CD4-positive, alpha-beta T cell treated with Interleukin-21 for 1 hour (primary cell): Measurements from ENCODE around the gene PUDP.
"Not testable (repeated sequence)": the region's sequence is repeated elsewhere in the genome, so short reads cannot be mapped to it uniquely, and the experiment has no call there.

ENCODE experiments used
- DNase-seq: peaks from one replicate; pipeline ENCODE4 v3.0.0-alpha.2; 2020

PUDP gene

GRCh38 chrX:7071390-7071789 lies 76.6 kb downstream of the PUDP start:
- no peak for DNase-seq

GRCh38 chrX:7069556-7069955 lies 78.4 kb downstream of the PUDP start:
- DNase-seq, result no peak

DNA sequence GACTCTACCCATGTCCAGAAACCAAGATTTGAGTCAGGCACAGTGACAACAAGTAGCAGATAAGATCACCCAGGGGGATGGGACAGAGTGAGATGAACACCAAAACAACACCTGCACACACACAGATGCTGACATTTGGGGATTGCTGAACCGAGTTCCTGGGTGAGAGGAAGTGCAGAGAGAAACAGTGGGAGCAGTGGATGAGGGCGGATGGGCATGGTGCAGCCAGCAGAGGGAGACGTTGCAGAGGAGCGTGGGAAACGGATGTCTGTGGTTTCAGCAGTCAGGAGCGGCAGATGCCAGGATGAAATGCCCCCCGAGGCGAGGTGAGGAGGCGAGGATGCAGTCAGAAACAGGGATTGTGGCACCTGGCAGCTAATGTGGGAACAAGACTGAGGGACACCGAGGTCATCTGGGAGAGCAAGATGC lies 79.0 kb downstream of the PUDP start:
- peak; percentile 5 for DNase-seq

DNA sequence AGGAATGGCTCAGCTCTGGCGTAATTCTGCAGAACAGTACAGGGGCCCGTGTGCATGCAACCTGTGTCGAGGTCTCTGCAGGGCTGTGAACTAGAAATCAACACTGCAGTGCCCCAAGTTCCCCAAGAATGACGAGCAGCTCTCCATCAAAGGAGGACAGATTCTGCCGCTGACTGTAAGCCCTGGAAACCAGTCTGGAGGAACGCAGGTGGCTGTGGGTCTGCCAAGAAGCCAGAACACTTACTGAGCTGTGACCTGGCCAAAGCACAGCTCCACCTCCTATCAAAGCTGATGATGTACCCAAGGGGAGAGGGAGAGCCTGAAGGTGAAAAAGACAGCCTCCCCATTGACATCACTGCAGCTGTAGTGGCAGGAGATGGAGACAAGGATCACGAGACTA lies 80.7 kb downstream of the PUDP start:
- no peak for DNase-seq

GRCh38 chrX:7065473-7065872 lies 82.5 kb downstream of the PUDP start:
- no peak for DNase-seq

- DNase-seq, result no peak
These were observed 85.0 kb downstream of the PUDP start for GRCh38 chrX:7062903-7063302.

GRCh38 chrX:7062276-7062675 lies 85.7 kb downstream of the PUDP start:
- no peak for DNase-seq

DNA sequence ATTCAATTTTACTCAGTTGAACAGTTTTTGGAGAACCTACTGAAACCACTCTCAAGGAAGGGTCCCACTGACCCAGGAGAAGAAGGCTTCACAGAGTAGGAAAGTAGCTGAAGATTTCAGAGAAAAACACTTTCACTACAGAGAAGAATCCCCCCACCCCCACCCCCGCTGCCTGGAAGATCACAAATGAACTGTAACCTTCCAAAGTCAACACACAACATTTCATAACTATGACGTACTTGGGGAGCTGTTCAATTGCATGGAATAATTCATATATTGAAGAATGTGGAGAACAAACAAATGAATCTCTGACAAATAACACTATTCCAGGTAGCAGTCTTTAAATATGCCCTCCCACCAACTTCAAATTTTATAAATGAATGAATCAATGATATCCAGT lies 86.5 kb downstream of the PUDP start:
- no peak for DNase-seq

DNA sequence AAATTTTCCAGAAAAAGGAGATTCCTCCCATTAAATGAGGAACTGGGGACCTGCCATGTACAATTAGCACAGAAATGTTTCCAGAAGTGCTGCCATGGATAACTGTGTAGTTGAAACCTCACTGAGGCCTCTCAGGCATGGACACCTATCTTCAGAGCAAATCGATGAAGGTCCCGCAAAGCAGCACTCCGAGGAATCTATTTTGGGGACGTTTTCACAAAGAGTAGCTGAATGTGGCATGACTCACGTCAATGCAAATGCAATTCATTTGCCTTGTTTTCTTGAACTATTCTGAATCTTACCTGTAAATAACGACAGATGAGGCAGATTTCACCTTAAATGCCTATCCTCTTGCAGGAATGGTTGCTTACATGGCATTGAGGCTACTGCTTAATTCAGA lies 87.5 kb downstream of the PUDP start:
- no peak for DNase-seq

- no peak for DNase-seq
These were observed 88.1 kb downstream of the PUDP start for GRCh38 chrX:7059859-7060258.

- no peak for DNase-seq
These were observed 88.6 kb downstream of the PUDP start for GRCh38 chrX:7059214-7059838.

DNA sequence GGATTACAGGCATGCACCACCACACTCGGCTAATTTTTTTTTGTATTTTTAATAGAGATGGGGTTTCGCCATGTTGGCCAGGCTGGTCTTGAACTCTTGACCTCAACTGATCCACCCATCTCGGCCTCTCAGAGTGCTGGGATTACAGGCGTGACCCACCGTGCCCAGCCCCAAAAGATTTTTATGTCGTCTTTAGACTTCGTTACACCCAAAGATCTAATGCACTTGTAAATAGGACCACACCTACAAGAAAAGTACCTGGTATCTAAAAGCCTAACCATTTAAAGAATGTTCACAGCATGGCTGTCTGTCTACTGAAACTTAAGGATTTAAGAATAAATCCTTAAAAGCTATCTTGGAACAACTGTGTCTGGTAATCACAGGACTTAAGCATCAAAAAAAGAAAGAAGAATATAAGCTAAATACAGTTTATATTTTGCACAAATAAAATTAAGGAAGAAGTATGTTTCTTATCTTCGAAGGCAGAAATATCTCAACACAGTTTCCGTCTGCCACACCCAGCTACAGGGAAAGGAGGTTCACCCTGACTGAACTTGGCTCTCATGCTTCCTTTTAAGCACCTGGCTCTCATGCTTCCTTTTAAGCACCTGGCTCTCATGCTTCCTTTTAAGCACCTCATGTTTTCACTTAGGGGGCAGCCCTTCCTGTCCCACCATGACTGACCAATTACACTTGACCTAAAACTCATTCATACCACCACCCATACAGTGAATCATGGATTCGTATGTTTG lies 92.4 kb downstream of the PUDP start:
- DNase-seq, result no peak

- no peak for DNase-seq
These were observed 93.4 kb downstream of the PUDP start for GRCh38 chrX:7054219-7055216.

- no peak for DNase-seq
These were observed 95.4 kb downstream of the PUDP start for GRCh38 chrX:7052541-7052940.

GRCh38 chrX:7050271-7050670 lies 97.7 kb downstream of the PUDP start:
- no peak for DNase-seq

DNA sequence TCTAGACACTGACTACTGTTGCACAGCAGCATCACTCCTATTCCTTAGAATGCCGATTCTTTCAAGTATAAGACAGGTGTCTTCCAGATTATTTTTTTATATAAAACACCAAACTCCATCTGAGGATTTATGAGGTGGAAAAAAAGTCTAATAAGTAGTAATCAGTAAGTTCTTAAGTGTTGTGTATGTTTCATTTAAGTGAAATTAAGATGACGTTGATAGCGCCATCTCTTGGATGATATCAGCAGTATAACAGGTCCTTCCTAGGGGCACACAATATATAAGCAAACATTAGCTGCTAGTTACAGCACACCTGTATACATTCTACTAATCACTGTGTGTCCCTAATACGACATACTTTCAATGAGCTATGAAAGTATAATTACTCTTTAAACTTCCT lies 100.0 kb downstream of the PUDP start:
- DNase-seq, result no peak

DNA sequence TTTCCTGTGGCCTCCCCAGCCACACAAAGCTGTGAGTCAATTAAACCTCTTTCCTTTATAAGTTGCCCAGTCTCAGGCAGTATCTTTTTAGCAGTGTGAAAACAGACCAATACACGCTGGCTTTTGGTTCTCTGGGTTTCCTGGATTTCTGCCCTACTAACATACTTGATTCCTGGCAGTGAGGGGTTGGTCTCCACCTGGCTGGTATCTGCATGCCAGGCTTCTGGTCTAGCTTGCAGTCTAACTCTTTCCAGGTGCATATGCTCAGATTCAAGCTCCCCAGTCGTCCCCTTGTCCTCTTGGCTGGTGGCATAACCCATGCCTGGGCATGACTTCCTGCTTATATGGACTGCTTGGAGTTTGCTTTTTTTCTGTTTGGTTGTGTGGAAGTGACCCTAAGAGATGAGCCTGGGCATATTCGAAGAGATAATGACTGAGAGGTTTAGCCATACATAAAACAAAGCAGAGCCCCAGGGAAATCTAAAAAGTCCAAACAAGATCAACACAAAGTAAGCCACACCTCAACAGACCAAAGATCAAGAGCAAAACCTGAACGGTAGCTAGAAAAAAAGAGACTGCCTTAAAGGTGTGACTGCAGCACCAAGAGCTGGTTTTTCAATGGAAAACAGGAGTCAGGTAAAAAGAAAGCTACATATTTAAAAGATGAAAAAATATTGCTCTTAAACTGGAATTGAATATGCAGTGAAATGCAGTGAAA lies 102.6 kb downstream of the PUDP start:
- no peak for DNase-seq

- not testable (repeated sequence) for DNase-seq
These were observed 104.0 kb downstream of the PUDP start for GRCh38 chrX:7043796-7044433.

- DNase-seq, result no peak
These were observed 119.7 kb downstream of the PUDP start for GRCh38 chrX:7028246-7028645.

DNA sequence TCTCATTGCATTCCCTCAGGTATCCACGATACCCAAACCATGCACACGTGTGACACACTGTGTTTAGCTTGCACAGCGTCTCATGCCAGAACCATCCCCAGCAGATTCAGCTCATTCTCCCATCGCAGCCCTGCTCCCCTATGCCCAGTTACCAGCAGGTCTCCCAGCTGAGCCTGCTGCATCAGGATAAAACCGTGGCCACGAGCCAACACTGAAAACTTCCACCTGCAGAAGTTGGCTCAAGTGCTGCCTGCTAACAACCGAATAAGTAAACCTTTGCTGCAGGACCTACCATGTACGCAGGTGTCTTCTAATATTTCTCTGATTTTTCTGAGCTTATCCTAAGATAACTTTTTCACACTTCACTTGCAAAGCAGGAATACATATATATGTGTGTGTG lies 120.9 kb downstream of the PUDP start:
- no peak for DNase-seq

DNA sequence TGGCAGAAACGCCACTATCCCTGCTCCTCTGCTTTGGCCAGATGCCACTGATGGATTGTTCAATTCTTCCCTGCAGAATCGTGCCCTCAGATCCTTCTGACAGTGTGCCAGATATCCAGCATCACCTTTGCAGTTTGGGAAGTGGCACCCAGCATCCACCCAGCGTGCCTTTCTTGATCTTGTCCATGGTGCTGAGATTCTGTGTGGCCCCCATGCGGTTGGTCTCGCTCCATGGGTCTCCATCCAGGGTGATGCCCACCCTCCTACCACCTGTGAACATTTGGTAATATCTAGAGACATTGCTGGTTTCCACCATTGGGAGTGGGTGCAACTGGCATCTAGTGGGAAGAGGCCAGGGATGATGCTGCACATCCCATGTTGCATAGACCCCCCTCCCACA lies 121.6 kb downstream of the PUDP start:
- DNase-seq, result not testable (repeated sequence)

DNA sequence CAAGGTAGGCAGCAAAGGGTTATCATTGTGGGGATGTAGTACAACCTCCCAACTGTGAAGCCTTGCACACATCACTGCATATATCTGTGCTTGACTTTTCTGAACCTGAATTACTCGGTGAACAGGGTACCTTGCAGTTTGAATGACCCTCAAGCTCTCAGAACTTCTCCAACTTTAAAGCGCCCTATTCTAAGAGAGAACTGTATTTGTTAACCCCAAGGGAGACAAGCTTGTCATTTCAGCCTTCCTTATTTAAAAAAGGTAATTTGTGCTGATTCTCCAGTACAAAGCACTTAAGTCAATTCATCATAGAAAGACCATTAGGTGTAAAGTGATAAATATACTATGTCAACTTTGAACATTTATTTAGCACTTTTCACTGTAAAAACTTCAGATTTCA lies 122.5 kb downstream of the PUDP start:
- DNase-seq, result no peak
